Ureter (tissue), 1 donor: ENCODE data around the gene CELSR3. TPM values are rescaled to one million over a fixed set of nuclear protein-coding genes. Genes with fewer than 3 reads are reported as not detected.
A peak's percentile ranks its signal among the peaks of the same experiment; 100 is the strongest.

ENCODE experiments used
- DNase-seq: peaks from one replicate; pipeline ENCODE4 v3.0.0-alpha.2; 2020; ENCODE audit warnings: low spot score
- total RNA-seq: library from RNA; stranded (reverse); gene quantifications from one replicate; pipeline ENCODE4 v1.2.4, GENCODE V29; 2023
- donor health status: DM: yes; HTN: yes; CAD: no.

The CELSR3 gene
- total RNA-seq, 1 donor from 2014 or later = 1.5 TPM

- DNase-seq = no peak
Observed at GRCh38 chr3:48660800-48661400, 1.8 kb downstream of the CELSR3 start.

GRCh38 chr3:48656841-48657281, 5.8 kb downstream of the CELSR3 start:
- no peak for DNase-seq

- DNase-seq = peak; percentile 80
Observed at GRCh38 chr3:48656061-48656840, 6.4 kb downstream of the CELSR3 start.

GRCh38 chr3:48655606-48656005, 7.1 kb downstream of the CELSR3 start:
- no peak for DNase-seq

GRCh38 chr3:48655063-48655462, 7.6 kb downstream of the CELSR3 start:
- DNase-seq = no peak

- no peak for DNase-seq
Observed at GRCh38 chr3:48652923-48653715, 9.6 kb downstream of the CELSR3 start.

- no peak for DNase-seq
Observed at GRCh38 chr3:48651771-48652170, 10.9 kb downstream of the CELSR3 start.

- DNase-seq = no peak
Observed at GRCh38 chr3:48650723-48651122, 12.0 kb downstream of the CELSR3 start.

GRCh38 chr3:48648188-48648850, 14.4 kb downstream of the CELSR3 start:
- DNase-seq = no peak

GRCh38 chr3:48647714-48648113, 15.0 kb downstream of the CELSR3 start:
- no peak for DNase-seq

- no peak for DNase-seq
Observed at GRCh38 chr3:48644898-48645760, 17.6 kb downstream of the CELSR3 start.

GRCh38 chr3:48642605-48643004, 20.1 kb downstream of the CELSR3 start:
- DNase-seq = no peak

GRCh38 chr3:48641396-48641795, 21.3 kb downstream of the CELSR3 start:
- no peak for DNase-seq

GRCh38 chr3:48639944-48640606, 22.6 kb downstream of the CELSR3 start:
- DNase-seq = no peak

- no peak for DNase-seq
Observed at GRCh38 chr3:48637305-48637704, 25.4 kb downstream of the CELSR3 start.

- no peak for DNase-seq
Observed at GRCh38 chr3:48636149-48636655, 26.5 kb downstream of the CELSR3 start.

- peak; percentile 97 for DNase-seq
Observed at GRCh38 chr3:48635222-48636021, 27.3 kb downstream of the CELSR3 start, which contains the start of gene SLC26A6. TSS of gene SLC26A6 (minus strand) at chr3:48635461. CDS start at chr3:48635393, 68 bp downstream.

- no peak for DNase-seq
Observed at GRCh38 chr3:48634661-48635221, 27.9 kb downstream of the CELSR3 start.

GRCh38 chr3:48633743-48634142, 28.9 kb downstream of the CELSR3 start:
- DNase-seq = no peak
